ENCODE measurements around the gene CABP4.
A peak's percentile ranks its signal among the peaks of the same experiment; 100 is the strongest.

Gene CABP4

DNA sequence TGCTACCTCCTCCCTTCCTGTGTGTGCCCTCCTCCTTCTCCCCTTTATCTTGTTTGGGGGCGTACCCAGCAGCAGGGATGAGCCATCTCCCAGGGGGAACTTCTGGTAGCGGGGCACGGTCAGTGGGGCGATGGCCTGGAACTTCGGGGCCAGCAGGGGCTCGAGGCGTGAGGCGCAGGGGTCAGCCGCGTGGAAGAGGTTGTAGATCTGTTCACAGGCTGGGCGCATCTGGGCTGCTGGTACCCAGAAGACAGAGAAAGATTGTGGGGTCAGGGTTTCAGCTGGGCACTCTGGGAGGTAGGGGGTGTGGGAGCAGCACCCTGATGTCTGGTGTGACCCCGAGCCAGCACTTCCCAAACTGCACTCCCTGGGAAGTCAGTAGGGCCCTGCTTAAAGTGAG is 41.0 kb downstream of the CABP4 start:
- DNase-seq (ENCODE audit: low spot score): no peak

DNA sequence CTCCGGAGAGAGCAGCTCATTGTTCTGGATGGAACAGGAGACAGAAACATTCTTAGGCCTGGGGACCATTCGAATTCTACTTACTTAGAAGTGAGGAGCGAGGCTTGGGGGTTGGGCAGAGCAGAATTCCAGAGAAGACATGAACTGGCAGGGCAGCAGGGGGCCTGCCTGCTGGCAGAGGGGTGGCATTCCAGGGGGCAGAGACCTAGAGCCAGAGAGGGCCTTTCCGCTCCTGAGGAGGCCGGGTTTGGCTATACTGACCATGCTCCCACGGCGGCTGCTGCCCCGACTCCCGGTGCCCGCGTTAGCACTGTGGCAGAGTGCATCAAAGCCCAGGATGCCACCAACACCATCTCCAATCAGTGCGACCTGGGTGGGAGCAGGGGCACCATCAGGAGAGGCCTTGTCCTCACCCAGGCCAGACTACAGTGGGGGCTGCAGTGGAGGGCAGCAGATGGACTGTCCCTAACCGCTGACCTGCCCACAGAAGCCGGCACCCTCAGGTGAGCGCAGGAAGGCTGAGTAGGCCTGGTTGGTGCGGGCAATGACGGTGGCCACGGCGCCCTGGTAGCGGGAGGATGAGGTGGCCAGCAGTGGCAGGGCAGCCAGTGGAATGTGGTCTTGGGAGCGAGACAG is 42.6 kb downstream of the CABP4 start:
- DNase-seq (ENCODE audit: low spot score): no peak

DNA sequence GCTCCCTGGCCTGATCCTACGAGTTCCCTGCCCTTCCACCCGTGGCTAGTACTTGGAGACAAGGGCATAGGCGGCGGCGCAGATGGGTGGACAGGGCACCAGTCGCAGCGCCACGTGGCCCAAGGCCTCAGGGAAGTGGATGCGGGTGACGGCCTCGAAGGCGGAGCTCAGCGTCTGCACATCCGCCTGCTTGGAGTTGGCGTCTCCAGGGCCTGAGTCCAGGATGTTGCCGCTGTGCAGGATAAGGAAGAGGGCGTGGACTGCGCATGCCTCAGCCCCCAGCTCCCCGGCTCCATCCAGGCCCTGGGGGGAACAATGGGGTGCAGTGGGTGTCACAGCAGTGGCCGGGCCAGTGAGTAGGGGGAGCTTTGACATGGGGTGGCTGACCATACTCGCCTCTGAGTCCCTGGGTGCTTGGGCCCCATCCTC is 43.4 kb downstream of the CABP4 start:
- DNase-seq (ENCODE audit: low spot score): no peak

DNA sequence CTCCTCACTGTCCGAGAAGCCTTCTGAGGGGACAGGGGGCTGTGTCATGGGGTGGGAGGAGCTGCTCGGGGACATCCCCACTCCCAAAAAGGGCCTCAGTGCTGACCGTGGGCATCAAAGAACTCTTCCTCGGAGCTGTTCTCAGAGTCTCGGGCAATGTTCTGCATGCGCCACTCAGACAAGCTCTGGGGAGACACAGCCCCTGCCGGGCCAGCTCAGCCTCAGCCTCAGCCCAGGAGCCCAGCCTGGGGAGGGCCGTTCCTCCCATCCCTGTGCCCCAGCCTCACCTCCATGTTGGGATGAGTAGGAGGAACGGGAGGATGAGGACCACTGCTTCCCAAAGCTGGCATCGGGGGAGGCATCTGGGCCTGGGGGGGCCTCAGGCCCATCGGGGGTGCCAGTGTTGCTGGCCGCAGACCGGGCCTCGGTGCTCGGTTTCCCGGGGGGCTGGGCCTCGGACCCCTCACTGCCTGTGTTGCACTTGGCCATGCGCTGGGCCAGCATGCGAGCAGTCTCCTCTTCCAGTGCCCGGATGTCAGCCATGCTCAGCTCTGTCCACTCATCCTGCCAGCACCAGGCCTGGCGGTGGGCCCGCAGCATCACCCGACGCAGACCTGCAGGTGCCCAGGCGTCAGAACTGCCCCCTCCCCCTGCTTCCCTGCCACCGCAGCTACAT is 44.8 kb downstream of the CABP4 start:
- DNase-seq (ENCODE audit: low spot score): no peak

DNA sequence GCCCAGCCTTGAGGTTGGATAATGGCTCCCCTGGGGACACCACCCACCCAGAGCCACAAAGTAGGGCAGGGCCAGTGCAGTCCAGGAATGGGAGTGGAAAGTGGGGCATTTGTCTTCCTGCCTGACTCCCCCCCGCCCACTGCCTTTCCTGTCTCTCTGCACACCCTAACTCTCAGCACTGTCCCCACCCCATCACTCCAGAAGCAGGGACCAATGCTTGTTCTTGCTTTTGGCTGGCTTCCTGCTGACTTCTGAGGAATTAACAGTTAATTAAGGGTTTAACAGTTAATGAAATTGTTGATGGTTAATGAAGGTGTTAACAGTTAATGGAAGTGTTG is 45.3 kb downstream of the CABP4 start:
- DNase-seq (ENCODE audit: low spot score): no peak

DNA sequence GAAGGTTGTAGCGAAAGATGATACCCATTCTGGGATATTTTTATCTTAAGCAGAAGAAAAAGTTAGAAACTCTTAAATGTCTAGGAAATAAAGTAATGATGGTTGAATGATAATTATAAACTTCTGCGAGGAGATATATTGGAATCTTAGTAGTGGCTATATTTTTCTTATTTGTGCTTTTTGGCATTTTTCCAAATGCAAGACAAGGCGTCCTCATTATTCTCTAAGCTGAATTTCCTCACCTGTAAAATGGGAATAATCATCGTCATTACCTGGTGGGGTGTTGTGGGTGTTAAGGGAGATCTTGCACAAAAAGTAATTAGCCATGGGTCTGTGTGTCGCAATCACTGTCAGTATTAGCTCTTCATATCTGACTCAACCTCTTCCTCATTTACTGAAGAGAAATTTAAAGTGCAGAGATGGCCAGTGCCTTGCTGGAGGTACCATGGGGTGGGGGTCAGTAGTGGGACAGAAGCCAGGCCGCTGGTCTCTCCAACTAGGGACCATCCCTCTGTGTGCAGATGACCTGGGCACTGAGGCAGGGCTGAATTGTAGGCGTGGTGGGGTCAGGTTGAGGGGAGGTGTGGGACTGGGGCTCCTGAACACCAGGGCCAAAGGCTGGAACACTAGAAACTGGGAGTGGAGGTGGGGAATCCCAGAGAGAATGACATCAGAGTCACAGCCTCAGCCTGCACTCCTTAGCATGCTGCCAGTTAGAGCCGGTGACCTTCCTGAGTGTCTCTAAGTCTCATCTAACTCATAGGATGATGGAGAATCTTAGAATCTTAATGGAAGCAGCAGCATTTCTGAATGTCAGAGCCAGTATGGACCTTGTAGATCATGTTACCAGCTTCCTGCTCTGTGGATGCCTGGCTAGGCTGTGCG is 45.9 kb downstream of the CABP4 start:
- no peak for DNase-seq (ENCODE audit: low spot score)

DNA sequence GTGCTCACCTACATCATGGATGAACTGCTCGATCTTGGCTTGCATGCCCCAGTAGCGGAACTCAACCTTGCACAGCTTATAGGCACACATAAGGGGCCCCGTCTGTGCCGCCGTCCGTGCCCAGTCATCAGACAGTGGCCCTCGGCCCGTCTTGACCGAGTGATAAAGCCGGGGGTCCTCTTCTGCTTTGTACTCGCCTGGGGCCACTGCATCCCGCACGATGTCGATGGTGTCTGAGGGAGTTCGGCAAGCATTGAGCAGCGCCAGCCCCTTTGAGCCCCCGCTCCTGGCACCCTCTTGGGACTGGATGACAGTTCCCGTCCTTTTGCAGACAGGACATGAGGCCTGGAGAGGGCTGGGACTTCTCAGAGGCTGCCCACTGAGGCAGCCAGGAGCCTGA is 46.7 kb downstream of the CABP4 start:
- DNase-seq (ENCODE audit: low spot score): no peak

DNA sequence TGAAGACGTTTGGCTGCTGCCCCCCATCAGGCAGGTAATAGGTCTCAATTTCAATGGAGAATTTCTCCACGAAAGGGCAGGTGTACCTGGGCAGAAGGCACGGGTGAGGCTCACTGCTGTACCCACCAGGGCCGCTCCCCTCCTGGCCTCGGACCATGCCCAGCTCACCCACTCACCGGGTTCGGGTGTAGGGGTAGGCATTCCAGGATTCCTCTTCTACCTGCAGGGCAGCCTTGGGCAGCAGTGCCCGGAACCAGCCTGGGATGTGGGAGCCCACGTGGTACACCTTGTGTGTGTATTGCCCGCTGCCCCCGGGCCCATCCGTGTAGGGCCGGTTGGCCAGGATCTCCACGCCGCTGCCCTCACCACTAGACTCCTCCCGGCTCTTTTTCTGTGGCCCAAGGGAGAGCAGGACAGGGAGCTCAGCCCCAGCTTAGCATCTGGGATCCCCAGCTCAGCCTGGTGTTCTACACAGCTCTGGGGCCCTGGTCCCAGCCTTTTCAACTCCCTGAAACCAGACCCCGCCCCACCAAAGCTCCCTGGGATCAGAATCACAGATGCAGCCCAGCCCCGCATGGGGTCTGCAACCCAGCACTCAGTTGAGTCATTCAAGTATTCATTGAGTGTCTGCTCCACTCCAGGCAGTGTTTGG is 47.3 kb downstream of the CABP4 start:
- DNase-seq (ENCODE audit: low spot score): no peak

DNA sequence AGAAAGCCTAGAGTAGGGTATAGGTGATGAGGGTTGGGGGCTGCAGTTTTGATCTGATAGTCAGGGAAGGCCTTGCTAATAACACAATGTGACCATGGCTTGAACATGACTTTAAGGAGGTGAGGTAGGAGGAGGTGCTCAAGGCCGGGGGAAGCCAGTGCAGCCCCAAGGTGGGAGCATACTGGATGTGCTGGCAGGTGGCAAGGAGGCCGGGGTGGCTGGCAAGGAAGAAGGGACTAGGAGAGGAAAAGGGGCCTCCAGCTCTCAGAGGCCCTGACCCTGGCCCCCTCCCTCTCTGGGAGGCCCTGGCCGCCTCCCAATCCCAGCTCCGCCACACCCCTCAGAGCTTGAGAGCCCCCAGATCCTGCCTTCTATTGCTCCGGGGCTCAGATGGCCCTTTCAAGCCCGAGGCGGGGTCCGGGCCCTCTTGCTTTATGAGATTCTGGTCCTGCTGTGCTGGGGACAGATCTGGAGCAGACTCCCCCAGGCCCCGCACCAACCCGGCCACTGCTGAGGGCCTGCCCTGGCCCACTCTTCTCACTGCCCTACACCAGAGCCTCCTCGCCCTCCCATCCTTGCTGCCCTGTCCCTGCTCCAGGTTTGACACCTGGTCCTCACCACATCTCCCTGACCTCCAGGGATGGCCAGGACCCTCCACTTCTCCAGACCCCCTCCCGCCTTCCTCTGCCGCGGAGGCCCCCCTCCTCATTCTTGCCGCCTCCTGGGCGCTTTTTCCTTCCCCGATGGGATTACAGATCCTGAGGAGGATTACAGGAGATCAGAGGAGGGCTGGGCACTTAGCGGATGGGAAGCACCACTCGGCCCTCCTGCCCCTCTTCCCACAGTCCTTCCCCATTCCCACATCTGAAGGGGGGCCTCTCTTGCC is 48.2 kb downstream of the CABP4 start:
- no peak for DNase-seq (ENCODE audit: low spot score)

DNA sequence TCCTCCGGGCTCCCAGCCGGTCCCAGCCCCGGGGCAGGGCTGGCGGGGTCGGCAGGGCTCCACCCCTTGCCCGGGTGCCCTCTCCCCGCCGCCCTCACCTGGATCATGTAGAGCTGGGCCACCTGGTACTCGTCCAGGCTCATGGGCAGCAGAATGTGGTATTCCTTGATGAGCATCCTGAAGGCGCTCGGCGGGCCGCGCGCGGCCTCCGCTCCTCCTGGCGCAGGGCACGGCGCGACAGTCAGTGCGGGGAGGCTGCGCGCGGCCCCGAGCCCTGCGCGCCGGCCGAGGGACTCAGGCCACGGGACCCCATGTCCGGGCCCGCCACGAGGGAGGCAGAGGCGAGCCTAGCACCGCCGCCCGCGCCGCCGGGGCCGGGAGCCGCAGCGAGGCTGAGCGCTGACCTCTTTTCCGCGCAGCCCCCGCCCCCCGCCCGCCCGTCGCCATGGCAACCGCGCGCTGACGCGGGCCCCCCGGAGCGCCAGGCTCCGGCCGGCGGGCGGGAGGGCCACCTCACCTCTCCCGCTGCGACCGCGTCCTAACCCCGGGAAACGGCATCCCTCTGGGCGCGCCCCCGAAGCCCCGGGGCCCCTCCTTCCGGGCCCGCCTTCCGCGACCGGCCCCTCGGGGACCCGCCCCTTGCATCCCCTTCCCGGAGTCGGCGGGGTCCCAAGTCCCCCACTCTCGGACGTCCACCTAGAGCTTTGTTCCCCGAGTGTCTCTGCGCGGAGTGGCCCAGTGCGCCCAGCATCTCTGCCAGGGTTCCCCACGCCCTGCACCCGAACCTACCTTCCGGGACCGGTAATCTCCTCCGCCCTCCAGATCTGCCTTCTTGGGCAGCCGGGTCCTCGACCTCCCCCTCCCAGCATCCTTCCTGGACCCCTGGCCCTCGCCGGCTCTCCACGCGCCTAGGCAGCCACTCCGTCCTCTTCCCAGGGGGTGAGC is 49.1 kb downstream of the CABP4 start:
- DNase-seq (ENCODE audit: low spot score): peak; percentile 77

DNA sequence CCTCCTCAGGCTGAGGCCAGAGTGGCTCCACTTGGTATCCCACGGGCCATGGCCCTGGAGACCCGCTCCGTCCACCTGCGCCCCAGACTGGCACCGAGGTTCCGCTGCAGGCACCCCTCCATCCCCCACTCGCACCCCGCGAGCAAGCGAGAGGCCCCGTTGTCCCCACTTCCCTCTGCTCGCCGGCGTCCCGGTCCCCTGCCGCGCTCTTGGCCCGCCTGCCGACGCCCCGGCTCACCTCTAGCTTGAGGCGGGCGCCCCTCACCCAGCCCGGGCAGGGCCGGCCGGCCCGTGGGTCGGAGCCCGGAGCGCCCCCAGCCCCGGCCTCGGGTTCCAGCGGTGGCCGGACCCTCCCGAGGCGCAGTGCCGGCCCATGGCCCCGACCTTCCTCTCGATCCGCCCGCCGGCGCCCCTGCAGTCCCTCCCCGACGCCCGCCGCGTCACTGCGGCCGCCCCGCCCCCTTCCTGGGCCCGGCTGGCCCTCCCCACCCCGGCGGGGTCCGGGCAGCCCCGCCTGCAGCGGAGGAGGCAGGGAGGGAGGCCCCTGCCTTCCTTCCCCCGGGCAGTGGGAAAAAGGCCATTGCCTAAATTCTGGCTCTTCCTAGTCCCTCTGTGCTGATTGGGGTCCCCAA is 49.9 kb downstream of the CABP4 start, which contains the start of gene PITPNM1:
Gene PITPNM1 (minus strand): TSS at position 414 of the 632 bp plus-strand sequence. CDS start 1,183 bp downstream, outside the sequence.
- DNase-seq (ENCODE audit: low spot score): peak; percentile 92

DNA sequence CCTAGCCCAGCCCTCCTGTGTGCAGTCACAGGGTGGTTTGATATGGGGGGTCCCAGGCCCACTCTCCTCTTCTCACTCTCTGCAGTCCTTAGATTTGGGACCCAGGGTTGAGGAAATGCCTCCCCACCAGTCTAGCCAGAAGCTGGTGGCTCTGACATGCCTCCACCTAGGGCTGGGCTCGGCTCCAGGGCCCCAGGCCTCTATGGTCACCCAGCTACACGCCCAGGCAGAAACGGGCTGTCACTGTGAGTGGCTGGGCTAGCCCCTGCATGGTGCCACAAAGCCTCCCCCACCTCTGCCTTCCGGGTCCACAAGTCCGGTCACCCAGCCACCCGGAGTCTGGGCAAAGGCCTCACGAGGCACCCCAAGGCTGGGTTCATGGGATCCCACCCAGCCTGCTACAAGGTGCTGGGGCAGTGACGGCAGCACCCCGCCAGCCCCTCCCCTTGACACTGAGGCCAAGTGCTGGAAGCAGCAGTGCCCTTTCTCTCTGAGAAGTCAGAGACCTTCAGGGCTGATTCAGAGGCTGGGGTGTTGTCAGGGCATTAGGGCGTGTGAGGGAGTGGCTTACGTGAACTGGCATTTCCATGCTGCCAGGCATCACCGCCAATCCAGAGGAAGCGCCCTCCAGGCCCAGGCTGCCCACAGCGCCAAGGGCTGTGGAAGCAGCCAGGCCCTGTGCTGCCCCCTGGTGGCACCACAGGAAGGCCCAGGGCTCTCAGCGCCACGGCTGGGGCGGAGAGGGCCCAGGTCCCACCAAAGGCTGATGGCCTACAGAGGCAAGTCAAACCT is 50.6 kb downstream of the CABP4 start:
- DNase-seq (ENCODE audit: low spot score): peak; percentile 85

DNA sequence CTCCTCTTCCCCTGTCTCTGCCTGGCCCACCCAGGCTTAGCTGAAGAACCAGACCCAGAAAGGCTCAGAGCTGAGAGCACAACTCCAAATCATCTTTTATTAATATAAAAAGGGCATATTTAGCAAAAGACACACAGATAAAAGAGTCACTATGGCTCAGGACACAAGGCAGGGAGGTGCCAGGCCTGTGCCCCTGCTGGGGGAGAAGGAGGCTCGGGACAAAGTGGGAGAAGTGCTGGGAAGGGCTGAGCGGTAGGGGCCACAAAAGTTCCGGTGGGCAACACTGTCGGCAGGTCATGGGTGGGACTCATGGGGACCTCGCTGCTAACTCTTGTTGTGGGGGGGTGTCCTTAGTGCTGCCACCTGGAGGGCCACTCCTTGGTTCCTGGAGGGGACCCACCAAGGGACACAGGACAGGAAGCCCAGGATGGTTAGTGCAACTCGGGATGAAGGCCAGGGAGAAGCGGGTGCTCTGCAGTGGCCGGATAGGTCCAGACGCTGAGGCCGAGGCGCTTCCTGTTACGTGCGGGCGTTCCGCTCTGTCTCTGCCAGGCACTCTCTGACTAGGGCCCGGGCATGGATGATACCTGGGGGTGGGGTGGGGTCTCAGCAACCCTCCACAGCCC is 51.4 kb downstream of the CABP4 start:
- DNase-seq (ENCODE audit: low spot score): no peak

DNA sequence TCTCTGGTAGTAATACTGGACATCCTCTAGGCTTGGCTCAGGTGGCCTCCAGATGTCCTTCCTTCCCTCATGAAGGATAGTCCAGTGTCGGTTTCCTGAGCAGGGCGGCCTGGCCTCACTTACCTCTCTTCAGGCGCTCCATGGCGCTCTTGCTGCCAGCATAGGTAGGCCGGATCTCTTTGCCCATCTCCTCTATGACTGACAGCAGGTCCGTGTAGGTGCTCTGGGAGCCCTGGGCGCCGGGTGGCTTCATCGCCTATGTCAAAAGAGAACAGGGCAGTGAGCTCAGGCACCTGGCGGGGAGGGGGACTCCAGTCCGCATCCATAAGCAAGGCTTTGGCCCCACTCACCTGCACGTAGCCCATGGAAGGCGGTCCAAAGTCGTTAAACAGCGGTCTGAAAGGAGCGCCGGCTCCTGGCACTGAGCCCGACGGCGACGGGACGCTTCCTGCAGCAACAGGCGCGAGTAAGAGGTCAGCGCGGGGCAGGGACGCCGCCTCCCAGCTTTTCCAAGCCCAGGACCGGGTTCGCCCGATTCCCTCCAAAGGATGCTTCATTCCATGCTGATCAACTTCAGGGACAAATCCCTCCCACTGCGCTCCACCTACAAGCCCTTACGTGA is 52.2 kb downstream of the CABP4 start:
- DNase-seq (ENCODE audit: low spot score): no peak

DNA sequence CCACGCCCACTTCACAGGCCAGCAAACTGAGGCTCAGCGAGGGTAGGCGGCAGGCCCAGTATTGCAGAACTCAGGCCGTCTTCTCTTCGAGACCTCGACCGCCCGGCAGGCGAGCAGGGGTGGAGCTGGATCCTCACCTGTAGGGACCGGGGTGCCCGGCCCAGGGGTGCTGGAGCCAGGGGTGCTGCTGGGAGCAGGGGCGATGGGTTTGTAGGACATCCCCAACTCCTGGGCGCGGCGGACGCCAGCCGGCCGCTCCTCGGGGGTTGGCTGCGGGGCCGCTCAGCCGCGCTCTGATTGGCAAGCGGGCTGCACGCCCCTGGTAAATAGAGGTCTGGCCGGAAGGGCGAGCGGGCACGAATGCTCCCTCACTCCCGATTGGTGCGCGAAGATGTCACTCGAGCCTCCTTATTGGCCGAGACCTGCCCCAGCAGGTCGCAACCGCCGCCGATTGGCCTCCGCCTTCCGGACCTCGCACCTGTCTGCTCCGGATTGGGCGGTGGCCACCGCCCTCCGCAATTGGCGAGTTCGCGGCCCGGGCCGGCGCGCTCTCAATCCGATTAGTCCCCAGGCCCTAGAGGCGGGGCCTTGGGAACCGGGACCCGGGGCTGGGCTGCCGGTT is 52.8 kb downstream of the CABP4 start, which contains the start of gene CDK2AP2:
Gene CDK2AP2 (minus strand): TSS at position 299 of the 622 bp plus-strand sequence. CDS start 80 bp downstream, at position 219.
- DNase-seq (ENCODE audit: low spot score): peak; percentile 96

DNA sequence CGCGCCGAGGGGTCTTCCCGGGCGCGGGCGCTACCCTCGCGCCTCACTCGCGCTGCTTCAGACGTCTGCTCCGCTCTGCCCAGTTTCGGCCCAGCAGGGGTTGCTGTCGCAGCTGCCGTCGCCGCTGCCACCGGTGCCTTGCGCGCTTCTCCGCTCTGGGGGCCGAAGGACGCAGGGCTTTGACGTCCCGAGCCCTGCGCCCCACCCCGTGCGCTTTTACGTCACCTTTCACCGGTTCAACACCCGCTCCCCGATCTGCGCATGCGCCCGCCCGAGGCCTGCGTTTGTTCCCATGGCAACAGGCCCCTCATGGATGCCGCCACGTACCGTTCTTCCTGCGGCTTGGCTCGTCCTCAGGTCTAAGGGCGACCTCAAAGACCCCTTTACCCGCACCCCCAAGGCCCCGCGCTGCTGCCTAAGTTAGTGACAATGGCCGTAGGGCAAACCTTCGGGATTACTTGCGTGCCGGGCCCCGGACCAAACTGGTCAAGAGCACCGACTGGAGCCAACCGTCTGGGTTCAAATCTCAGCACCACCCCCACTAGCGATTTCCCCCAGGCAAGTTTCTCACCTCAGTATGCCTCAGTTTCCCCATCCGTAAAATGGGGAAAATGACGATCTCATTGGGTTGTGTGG is 53.5 kb downstream of the CABP4 start:
- peak; percentile 99 for DNase-seq (ENCODE audit: low spot score)

DNA sequence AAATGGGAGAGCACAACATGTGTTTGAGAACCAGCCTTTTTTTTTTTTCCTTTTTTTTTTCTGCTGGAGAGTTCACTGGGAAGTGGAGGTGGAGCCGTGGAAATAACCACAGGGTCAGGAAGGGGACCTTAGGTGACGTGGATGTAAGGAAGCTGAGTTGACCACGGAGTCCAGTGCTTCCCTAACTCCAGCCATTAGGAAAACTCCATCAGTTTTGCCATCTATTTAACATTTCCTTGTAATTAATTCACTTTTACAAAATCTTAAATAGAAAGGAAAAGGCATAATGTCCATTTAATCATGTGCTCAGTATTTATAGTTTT is 54.8 kb downstream of the CABP4 start:
- no peak for DNase-seq (ENCODE audit: low spot score)

Measured in iPS-NIHi11 (cell line).